Effector memory CD8-positive, alpha-beta T cell (primary cell): ENCODE data around the gene TLR4.

Experiments
- ATAC-seq: fragments of 150-1000 bp; cut with Tn5 transposase; replicated peaks from 2 replicates; pipeline ENCODE4 v1.10.0; 2021; ENCODE audit warnings: mild to moderate bottlenecking, moderate library complexity
- DNase-seq, 3 experiments: peaks; one replicate each; pipeline ENCODE4 v3.0.0; 2021
- H3K27ac Mint-ChIP-seq, 2 donors: one replicate each; pipeline ENCODE4 v1.8.0; 2022; ENCODE audit warnings: mild to moderate bottlenecking in 2 of 2, mixed read lengths in 2 of 2, moderate library complexity in 2 of 2
- H3K27me3 Mint-ChIP-seq, 2 donors: one replicate each; pipeline ENCODE4 v1.8.0; 2022; ENCODE audit warnings: mixed read lengths in 2 of 2
- H3K36me3 Mint-ChIP-seq: one replicate; pipeline ENCODE4 v1.8.0; 2022; ENCODE audit warnings: mild to moderate bottlenecking, moderate library complexity, mixed read lengths; ENCODE audit not compliant: insufficient read depth
- H3K4me1 Mint-ChIP-seq, 2 donors: one replicate each; pipeline ENCODE4 v1.8.0; 2022; ENCODE audit warnings: low read depth in 2 of 2, mixed read lengths in 2 of 2
- H3K4me3 Mint-ChIP-seq, 2 donors: one replicate each; pipeline ENCODE4 v1.8.0; 2022; ENCODE audit warnings: mild to moderate bottlenecking in 2 of 2, mixed read lengths in 2 of 2, moderate library complexity in 2 of 2
- H3K9me3 Mint-ChIP-seq, 2 donors: one replicate each; pipeline ENCODE4 v1.8.0; 2022; ENCODE audit warnings: mixed read lengths in 2 of 2

Gene TLR4

GRCh38 chr9:117742131-117742530 is 37.9 kb downstream of the TLR4 start:
- no peak overlapping the region for H3K4me3 Mint-ChIP-seq
- H3K27ac Mint-ChIP-seq, result no peak overlapping the region
- DNase-seq (no peak), ATAC-seq (no peak)
- peaks cover 15 to 43% of the 10 kb centered on the region in 2 donors for H3K27me3 Mint-ChIP-seq
- no peaks in the 10 kb centered on the region for H3K36me3 Mint-ChIP-seq
- no peaks in the 10 kb centered on the region for H3K9me3 Mint-ChIP-seq
- peaks cover 0 to 6% of the 10 kb centered on the region in 2 donors for H3K4me1 Mint-ChIP-seq

- ATAC-seq (no peak), DNase-seq (no peak)
- Mint-ChIP-seq H3K4me3 (no peak overlapping the region), H3K4me1 (peaks cover 0 to 6% of the 10 kb centered on the region in 2 donors), H3K36me3 (no peaks in the 10 kb centered on the region), H3K27me3 (peaks cover 24 to 59% of the 10 kb centered on the region in 2 donors), H3K27ac (no peak overlapping the region), H3K9me3 (no peaks in the 10 kb centered on the region)
Observed at GRCh38 chr9:117744369-117744768, 40.2 kb downstream of the TLR4 start.

DNA sequence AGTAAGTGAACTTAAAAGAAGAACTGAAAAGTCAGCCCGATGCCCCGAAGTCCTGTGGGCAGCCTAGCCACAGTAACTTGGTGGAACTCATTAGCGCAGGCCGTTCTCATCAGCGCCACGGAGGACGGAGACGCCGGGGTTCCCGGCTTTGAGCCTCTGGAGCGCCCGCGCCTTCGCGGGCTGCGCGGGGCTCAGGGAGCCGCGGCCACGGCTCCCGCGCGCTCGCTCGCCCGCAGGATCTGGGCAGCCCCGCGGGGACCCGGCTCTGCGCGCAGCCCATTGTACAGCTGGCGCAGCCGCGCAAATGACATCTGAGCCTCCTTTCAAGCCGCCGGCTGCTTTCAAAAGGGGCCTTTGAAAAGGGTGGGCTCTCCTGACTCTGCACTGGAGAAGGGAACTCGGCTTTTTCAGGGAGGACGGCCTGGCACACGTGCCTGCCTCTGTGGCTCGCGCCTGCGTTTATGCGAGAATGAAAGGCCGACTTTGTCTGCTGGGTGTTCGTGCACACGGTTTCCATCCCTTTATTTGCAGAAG is 40.7 kb downstream of the TLR4 start:
- ATAC-seq, result no peak
- Mint-ChIP-seq H3K36me3 (no peaks in the 10 kb centered on the region), H3K4me1 (peaks cover 0 to 6% of the 10 kb centered on the region in 2 donors), H3K27ac (no peak overlapping the region), H3K9me3 (no peaks in the 10 kb centered on the region), H3K27me3 (peaks cover 24 to 60% of the 10 kb centered on the region in 2 donors), H3K4me3 (peak overlapping the region in 1 of 2 donors; percentile 31)
- DNase-seq, result no peak

DNA sequence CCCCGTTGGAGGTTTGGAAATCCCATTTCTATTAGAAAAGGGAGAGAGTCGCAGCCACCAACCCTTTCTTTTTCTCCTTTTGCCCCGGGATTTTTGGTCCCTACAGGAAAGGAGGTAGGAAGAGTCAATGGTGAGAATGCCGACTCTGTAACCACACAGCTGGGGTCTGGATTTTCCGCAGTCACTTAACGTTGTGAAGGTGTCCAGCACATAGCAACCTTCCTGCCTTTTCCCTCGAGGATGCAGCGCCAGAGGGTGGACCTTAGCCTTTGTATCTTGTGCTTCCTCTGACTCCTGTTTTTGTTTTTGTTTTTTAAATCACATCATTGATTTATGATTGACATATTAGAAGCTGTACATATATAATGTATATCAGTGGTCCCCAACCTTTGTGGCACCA is 41.4 kb downstream of the TLR4 start:
- H3K4me3 Mint-ChIP-seq, result no peak overlapping the region
- ATAC-seq, result no peak
- H3K27me3 Mint-ChIP-seq, result peaks cover 24 to 66% of the 10 kb centered on the region in 2 donors
- DNase-seq, result no peak
- peaks cover 0 to 6% of the 10 kb centered on the region in 2 donors for H3K4me1 Mint-ChIP-seq
- H3K27ac Mint-ChIP-seq, result no peak overlapping the region
- no peaks in the 10 kb centered on the region for H3K36me3 Mint-ChIP-seq
- no peaks in the 10 kb centered on the region for H3K9me3 Mint-ChIP-seq

- Mint-ChIP-seq H3K27me3 (peaks cover 24 to 65% of the 10 kb centered on the region in 2 donors), H3K9me3 (no peaks in the 10 kb centered on the region), H3K36me3 (no peaks in the 10 kb centered on the region), H3K27ac (no peak overlapping the region), H3K4me3 (no peak overlapping the region), H3K4me1 (peaks cover 0 to 6% of the 10 kb centered on the region in 2 donors)
- no peak for DNase-seq
- no peak for ATAC-seq
Observed at GRCh38 chr9:117746263-117746662, 42.1 kb downstream of the TLR4 start.

GRCh38 chr9:117747386-117747970 is 43.3 kb downstream of the TLR4 start:
- Mint-ChIP-seq H3K4me3 (no peak overlapping the region), H3K36me3 (no peaks in the 10 kb centered on the region), H3K27ac (no peak overlapping the region), H3K27me3 (peaks cover 24 to 68% of the 10 kb centered on the region in 2 donors), H3K4me1 (peaks cover 0 to 6% of the 10 kb centered on the region in 2 donors), H3K9me3 (no peaks in the 10 kb centered on the region)
- ATAC-seq, result no peak
- DNase-seq, result no peak

DNA sequence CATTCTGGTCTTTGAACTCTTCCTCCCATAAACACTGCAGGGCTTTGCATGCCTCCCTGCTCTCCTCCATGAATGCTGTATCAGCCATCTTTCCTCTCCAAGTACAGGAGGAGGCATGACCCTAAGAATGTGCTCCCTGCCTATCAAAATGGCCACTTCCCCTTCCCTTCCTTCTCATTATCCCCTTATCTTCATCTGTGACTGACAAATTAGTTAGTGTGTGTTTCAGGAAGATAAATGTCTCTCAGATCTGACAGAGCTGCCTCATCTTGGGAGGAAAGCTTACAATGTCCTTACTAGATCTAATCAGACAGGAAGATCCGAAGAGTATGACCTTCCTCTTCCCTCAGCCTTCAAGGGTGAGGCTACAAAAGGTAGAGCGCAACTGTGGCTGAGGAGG is 46.2 kb downstream of the TLR4 start:
- Mint-ChIP-seq H3K4me3 (no peak overlapping the region), H3K27me3 (peaks cover 25 to 67% of the 10 kb centered on the region in 2 donors), H3K27ac (no peak overlapping the region), H3K36me3 (no peaks in the 10 kb centered on the region), H3K4me1 (no peaks in the 10 kb centered on the region), H3K9me3 (peaks cover 0 to 2% of the 10 kb centered on the region in 2 donors)
- no peak for DNase-seq
- no peak for ATAC-seq

DNA sequence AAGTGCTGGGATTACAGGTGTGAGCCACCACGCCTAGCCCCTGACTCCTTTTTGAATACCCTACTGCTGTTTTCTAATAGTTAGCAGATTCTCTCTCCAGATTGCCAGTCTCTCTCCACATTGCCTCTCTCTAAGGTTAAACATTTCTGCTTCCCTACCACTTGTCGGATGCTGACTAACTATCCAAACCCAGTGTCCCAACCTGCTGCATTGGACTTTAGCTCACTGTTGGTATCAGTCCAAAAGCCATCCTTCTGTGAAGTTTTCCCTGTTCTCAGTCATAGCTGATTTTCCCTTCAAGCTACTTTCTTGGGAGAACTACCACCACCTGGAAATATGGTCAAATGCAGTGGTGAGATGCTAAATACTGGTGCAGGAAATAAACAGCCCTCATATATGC is 48.7 kb downstream of the TLR4 start:
- H3K4me3 Mint-ChIP-seq, result no peak overlapping the region
- ATAC-seq (no peak), DNase-seq (no peak)
- no peaks in the 10 kb centered on the region for H3K4me1 Mint-ChIP-seq
- H3K9me3 Mint-ChIP-seq, result peaks cover 0 to 2% of the 10 kb centered on the region in 2 donors
- H3K27me3 Mint-ChIP-seq, result peaks cover 10 to 45% of the 10 kb centered on the region in 2 donors
- H3K27ac Mint-ChIP-seq, result no peak overlapping the region
- no peaks in the 10 kb centered on the region for H3K36me3 Mint-ChIP-seq

DNA sequence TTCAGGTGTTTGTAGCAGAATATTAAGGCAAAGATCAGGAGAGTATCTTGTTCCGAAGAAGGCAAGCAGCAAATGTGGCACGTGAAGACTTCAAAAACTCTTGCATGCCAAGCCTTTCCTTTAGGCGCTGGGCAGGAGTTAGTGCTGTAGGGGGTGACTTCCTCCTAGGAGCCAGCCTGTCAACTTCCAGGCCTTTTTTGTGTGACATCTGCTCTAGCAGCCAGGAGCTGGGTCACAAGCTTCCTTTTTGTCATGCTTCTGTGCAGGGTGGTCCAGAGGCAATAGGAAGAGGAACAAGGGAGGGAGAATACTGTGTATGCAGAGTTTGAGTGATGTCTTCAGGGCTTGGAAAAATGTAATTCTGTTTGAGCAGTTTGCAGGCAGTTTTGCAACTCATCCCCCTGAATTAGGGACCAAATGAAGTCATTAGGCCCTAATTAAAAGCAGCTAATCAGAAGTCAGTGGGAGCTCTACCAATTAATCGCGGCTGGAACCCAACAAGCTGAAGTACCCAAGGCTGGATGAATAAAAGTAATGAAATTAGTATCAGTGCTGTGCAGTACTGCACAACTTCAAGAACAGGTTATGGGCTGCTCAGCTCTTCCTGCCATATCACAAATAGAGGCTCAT is 53.5 kb downstream of the TLR4 start:
- ATAC-seq (no peak), DNase-seq (no peak)
- H3K4me1 Mint-ChIP-seq, result no peaks in the 10 kb centered on the region
- H3K27ac Mint-ChIP-seq, result no peak overlapping the region
- peaks cover 0 to 2% of the 10 kb centered on the region in 2 donors for H3K9me3 Mint-ChIP-seq
- no peaks in the 10 kb centered on the region for H3K36me3 Mint-ChIP-seq
- no peak overlapping the region for H3K4me3 Mint-ChIP-seq
- peaks cover 10 to 24% of the 10 kb centered on the region in 2 donors for H3K27me3 Mint-ChIP-seq

DNA sequence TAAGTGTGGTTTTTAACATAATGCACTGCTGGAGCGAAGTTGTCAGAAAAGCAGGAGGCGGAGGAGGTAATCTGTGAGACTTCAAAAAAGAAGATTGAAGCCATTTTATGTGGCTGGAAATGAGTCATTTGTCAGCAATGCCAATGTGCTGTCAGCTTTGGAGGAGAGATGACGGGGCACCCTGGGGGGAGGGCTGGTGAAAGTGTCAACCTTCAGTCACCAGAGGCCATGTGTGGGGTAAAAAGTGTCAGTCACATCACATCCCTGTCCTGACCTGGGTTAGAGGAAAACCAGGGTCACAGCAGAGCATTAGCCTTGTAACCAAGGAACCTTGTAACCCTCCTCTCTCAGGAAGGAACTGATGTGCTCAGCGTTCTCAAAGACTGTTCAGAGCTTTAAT is 59.1 kb downstream of the TLR4 start:
- no peak overlapping the region for H3K27ac Mint-ChIP-seq
- no peaks in the 10 kb centered on the region for H3K36me3 Mint-ChIP-seq
- no peak for DNase-seq
- no peaks in the 10 kb centered on the region for H3K9me3 Mint-ChIP-seq
- H3K27me3 Mint-ChIP-seq, result peaks cover 9 to 23% of the 10 kb centered on the region in 2 donors
- ATAC-seq, result no peak
- no peaks in the 10 kb centered on the region for H3K4me1 Mint-ChIP-seq
- H3K4me3 Mint-ChIP-seq, result no peak overlapping the region

GRCh38 chr9:117768750-117769395 is 64.7 kb downstream of the TLR4 start:
- Mint-ChIP-seq H3K4me3 (no peak overlapping the region), H3K27ac (no peak overlapping the region), H3K4me1 (no peaks in the 10 kb centered on the region), H3K9me3 (no peaks in the 10 kb centered on the region), H3K36me3 (no peaks in the 10 kb centered on the region), H3K27me3 (peaks cover 18 to 27% of the 10 kb centered on the region in 2 donors)
- no peak for ATAC-seq
- DNase-seq, result no peak

GRCh38 chr9:117771136-117771535 is 66.9 kb downstream of the TLR4 start:
- H3K4me1 Mint-ChIP-seq, result no peaks in the 10 kb centered on the region
- H3K27me3 Mint-ChIP-seq, result peaks cover 11 to 36% of the 10 kb centered on the region in 2 donors
- DNase-seq, result no peak
- H3K9me3 Mint-ChIP-seq, result no peaks in the 10 kb centered on the region
- ATAC-seq, result no peak
- no peaks in the 10 kb centered on the region for H3K36me3 Mint-ChIP-seq
- no peak overlapping the region for H3K27ac Mint-ChIP-seq
- H3K4me3 Mint-ChIP-seq, result no peak overlapping the region

GRCh38 chr9:117772960-117773359 is 68.8 kb downstream of the TLR4 start:
- no peak overlapping the region for H3K27ac Mint-ChIP-seq
- H3K4me3 Mint-ChIP-seq, result no peak overlapping the region
- H3K27me3 Mint-ChIP-seq, result peaks cover 11 to 36% of the 10 kb centered on the region in 2 donors
- H3K9me3 Mint-ChIP-seq, result no peaks in the 10 kb centered on the region
- no peaks in the 10 kb centered on the region for H3K36me3 Mint-ChIP-seq
- no peaks in the 10 kb centered on the region for H3K4me1 Mint-ChIP-seq
- ATAC-seq (no peak), DNase-seq (no peak)
